ENCODE data around the gene ENOSF1.

DNA sequence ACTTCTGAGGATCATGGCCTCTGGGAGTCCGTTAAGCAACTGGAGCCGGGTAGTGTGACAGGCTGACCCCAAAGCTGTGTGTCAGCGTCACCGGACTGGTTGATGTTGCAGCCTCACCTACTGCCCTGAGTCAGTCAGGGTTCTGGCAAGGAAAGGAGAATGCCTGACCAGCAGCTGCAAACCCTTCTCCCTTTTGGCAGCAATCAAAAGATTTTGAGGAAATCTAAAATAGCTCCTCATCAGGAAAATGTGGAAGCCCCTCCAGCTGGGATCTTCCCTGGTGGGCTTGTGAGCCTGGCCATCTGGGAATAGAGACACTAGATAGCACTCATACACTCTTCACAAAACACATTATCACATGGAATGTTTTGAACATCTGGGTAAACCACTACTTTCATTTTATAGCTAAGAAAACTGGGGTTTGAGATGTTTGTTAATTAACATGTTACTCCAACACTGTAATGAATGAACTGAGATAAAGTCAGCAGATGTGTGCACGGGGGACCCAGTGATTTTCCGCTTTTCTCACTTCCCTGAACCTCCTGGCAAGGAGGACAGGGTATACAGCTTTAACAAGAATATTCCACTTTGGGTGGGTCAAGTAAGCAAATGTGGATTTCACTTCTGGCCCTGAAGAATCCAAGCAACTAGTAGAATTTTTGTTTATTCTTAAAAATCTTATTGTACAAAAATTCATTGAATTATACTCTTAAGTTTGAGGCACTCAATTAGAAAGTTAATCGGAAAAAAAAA lies 91.0 kb downstream of the ENOSF1 start:
- TF ChIP-seq, protein P1, sequence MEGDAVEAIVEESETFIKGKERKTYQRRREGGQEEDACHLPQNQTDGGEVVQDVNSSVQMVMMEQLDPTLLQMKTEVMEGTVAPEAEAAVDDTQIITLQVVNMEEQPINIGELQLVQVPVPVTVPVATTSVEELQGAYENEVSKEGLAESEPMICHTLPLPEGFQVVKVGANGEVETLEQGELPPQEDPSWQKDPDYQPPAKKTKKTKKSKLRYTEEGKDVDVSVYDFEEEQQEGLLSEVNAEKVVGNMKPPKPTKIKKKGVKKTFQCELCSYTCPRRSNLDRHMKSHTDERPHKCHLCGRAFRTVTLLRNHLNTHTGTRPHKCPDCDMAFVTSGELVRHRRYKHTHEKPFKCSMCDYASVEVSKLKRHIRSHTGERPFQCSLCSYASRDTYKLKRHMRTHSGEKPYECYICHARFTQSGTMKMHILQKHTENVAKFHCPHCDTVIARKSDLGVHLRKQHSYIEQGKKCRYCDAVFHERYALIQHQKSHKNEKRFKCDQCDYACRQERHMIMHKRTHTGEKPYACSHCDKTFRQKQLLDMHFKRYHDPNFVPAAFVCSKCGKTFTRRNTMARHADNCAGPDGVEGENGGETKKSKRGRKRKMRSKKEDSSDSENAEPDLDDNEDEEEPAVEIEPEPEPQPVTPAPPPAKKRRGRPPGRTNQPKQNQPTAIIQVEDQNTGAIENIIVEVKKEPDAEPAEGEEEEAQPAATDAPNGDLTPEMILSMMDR (conservative IDR thresholded peaks at IDR 0.05) = no peak
- no peak for TF ChIP-seq EZH2 (IDR thresholded peaks at IDR 0.05; ENCODE audit: low read depth)
